Gastrocnemius medialis (tissue), 4 donors: Measurements from ENCODE around the gene FIGLA.

ENCODE experiments used
- POLR2A ChIP-seq, 2 donors: fragments of 450-650 bp; IDR thresholded peaks; one replicate each; pipeline ENCODE4 v1.6.1; 2017; ENCODE audit warnings: antibody characterized with exemption in 2 of 2, mild to moderate bottlenecking in 2 of 2, moderate library complexity in 2 of 2
- TF ChIP-seq, protein P1 (sequence below), 5 experiments: fragments of 450-650 bp in 3 of 5; fragments of 200-600 bp in 2 of 5; sonication (generic) in 2 of 5; IDR thresholded peaks in 4 of 5; conservative IDR thresholded peaks in 1 of 5; 1 replicate in 4 of 5; 2 replicates in 1 of 5; pipeline ENCODE4 v1.5.1; 2016 to 2019; ENCODE audit warnings: antibody characterized with exemption in 5 of 5, mild to moderate bottlenecking in 3 of 5, moderate library complexity in 3 of 5

- TF ChIP-seq, protein P1, sequence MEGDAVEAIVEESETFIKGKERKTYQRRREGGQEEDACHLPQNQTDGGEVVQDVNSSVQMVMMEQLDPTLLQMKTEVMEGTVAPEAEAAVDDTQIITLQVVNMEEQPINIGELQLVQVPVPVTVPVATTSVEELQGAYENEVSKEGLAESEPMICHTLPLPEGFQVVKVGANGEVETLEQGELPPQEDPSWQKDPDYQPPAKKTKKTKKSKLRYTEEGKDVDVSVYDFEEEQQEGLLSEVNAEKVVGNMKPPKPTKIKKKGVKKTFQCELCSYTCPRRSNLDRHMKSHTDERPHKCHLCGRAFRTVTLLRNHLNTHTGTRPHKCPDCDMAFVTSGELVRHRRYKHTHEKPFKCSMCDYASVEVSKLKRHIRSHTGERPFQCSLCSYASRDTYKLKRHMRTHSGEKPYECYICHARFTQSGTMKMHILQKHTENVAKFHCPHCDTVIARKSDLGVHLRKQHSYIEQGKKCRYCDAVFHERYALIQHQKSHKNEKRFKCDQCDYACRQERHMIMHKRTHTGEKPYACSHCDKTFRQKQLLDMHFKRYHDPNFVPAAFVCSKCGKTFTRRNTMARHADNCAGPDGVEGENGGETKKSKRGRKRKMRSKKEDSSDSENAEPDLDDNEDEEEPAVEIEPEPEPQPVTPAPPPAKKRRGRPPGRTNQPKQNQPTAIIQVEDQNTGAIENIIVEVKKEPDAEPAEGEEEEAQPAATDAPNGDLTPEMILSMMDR (IDR thresholded peaks at IDR 0.05 in 4 of 5, conservative IDR thresholded peaks at IDR 0.05 in 1 of 5), result no peak
- TF ChIP-seq POLR2A (IDR thresholded peaks at IDR 0.05), result no peak
Measured at GRCh38 chr2:70757360-70757759, 33.1 kb downstream of the FIGLA start.
